SK-N-SH treated with all-trans-retinoic acid at 6 μM for 48 hours (cell line): ENCODE measurements around the gene KRTAP4-7.
"Not testable (repeated sequence)": the region's sequence is repeated elsewhere in the genome, so short reads cannot be mapped to it uniquely, and the experiment has no call there.

ENCODE experiments used
- ARNTL ChIP-seq: fragments of 450-650 bp; formaldehyde crosslinking; IDR thresholded peaks from 2 replicates; pipeline ENCODE4 v1.5.0; 2020; ENCODE audit warnings: low read depth, mild to moderate bottlenecking, moderate library complexity, borderline replicate concordance
- RARB ChIP-seq: fragments of 250-450 bp; sonication (Bioruptor Pico); IDR thresholded peaks from 2 replicates; pipeline ENCODE4 v1.8.0; 2021; ENCODE audit warnings: mild to moderate bottlenecking, moderate library complexity
- TCF4 ChIP-seq: fragments of 250-450 bp; sonication (Bioruptor Pico); IDR thresholded peaks from 2 replicates; pipeline ENCODE4 v1.8.0; 2021; ENCODE audit warnings: mild to moderate bottlenecking, moderate library complexity, borderline replicate concordance
- ZFP3 ChIP-seq: fragments of 250-450 bp; sonication (Bioruptor Pico); IDR thresholded peaks from 2 replicates; pipeline ENCODE4 v1.5.0; 2020; ENCODE audit warnings: mild to moderate bottlenecking, moderate library complexity

GRCh38 chr17:41119696-41120690 lies 36.0 kb downstream of the KRTAP4-7 start:
- TF ChIP-seq ZFP3 (CRISPR knock-in tag); RARB (CRISPR knock-in tag); ARNTL (CRISPR knock-in tag); TCF4: not testable (repeated sequence)
